Mesendoderm (in vitro differentiated cells): ENCODE measurements around the gene CFAP20DC.

Source experiments
- DNase-seq: peaks from one replicate; pipeline ENCODE4 v3.0.0; 2013
- H2AK5ac ChIP-seq: 2 replicates; pipeline ENCODE4 v1.6.1; 2013; ENCODE audit warnings: low read length, inconsistent platforms
- H2BK120ac ChIP-seq: 2 replicates; pipeline ENCODE4 v1.6.1; 2013; ENCODE audit warnings: low read depth, mild to moderate bottlenecking, low read length, moderate library complexity, mixed read lengths
- H2BK15ac ChIP-seq: replicated peaks from 2 replicates; pipeline ENCODE4 v1.6.1; 2013; ENCODE audit warnings: low read depth, mild to moderate bottlenecking, moderate library complexity
- H2BK5ac ChIP-seq: 2 replicates; pipeline ENCODE4 v1.6.1; 2013; ENCODE audit warnings: low read length, inconsistent platforms
- H3K18ac ChIP-seq: 2 replicates; pipeline ENCODE4 v1.6.1; 2013; ENCODE audit warnings: mild to moderate bottlenecking, low read length, mixed read lengths
- H3K23ac ChIP-seq: one replicate; pipeline ENCODE4 v1.6.1; 2013; ENCODE audit warnings: low read length
- H3K27ac ChIP-seq: 2 replicates; pipeline ENCODE4 v1.5.1; 2013; ENCODE audit warnings: low read depth, mild to moderate bottlenecking, inconsistent platforms, low read length, moderate library complexity
- H3K27me3 ChIP-seq: 2 replicates; pipeline ENCODE4 v1.6.1; 2013; ENCODE audit warnings: low read length, control low read depth, mild to moderate bottlenecking, inconsistent platforms; ENCODE audit not compliant: insufficient read depth, poor library complexity
- H3K36me3 ChIP-seq: 2 replicates; pipeline ENCODE4 v1.6.1; 2013; ENCODE audit warnings: low read length, inconsistent platforms; ENCODE audit not compliant: control insufficient read depth, insufficient read depth
- H3K4ac ChIP-seq: one replicate; pipeline ENCODE4 v1.6.1; 2013; ENCODE audit warnings: low read depth, mild to moderate bottlenecking, low read length, moderate library complexity
- H3K4me1 ChIP-seq: 2 replicates; pipeline ENCODE4 v1.6.1; 2013; ENCODE audit warnings: low read depth, low read length, inconsistent platforms; ENCODE audit not compliant: control insufficient read depth
- H3K4me2 ChIP-seq: 2 replicates; pipeline ENCODE4 v1.6.1; 2013; ENCODE audit warnings: low read length
- H3K4me3 ChIP-seq: 2 replicates; pipeline ENCODE4 v1.5.1; 2013; ENCODE audit warnings: mild to moderate bottlenecking, low read length
- H3K56ac ChIP-seq: one replicate; pipeline ENCODE4 v1.6.1; 2013; ENCODE audit warnings: low read length
- H3K79me1 ChIP-seq: 2 replicates; pipeline ENCODE4 v1.6.1; 2013; ENCODE audit warnings: low read length, inconsistent platforms
- H3K79me2 ChIP-seq: 2 replicates; pipeline ENCODE4 v1.6.1; 2013; ENCODE audit warnings: mild to moderate bottlenecking, low read length; ENCODE audit not compliant: control insufficient read depth, insufficient read depth
- H3K9ac ChIP-seq: 2 replicates; pipeline ENCODE4 v1.6.1; 2013; ENCODE audit warnings: low read length, inconsistent platforms
- H4K5ac ChIP-seq: one replicate; pipeline ENCODE4 v1.6.1; 2013; ENCODE audit warnings: low read length
- H4K8ac ChIP-seq: one replicate; pipeline ENCODE4 v1.6.1; 2013; ENCODE audit warnings: low read depth, mild to moderate bottlenecking, control low read depth, low read length, moderate library complexity
- WGBS: extraction: QIAGEN DNeasy Blood & Tissue Kit; methylation state at CpG from one replicate; pipeline ENCODE4 v1.1.7; 2013; ENCODE audit warnings: low lambda C conversion rate, missing lambda C conversion rate; ENCODE audit not compliant: insufficient coverage; ENCODE audit errors: extremely low coverage; 5-methylcytosine and 5-hydroxymethylcytosine counted together

The CFAP20DC gene

GRCh38 chr3:58751235-58751634 lies 298.6 kb downstream of the CFAP20DC start:
- DNase-seq: peak; percentile 51
- H3K23ac ChIP-seq: no peak overlapping the region
- no peak overlapping the region for H2BK15ac ChIP-seq
- no peak overlapping the region for H4K8ac ChIP-seq
- no peak overlapping the region for H3K4me2 ChIP-seq
- H3K27me3 ChIP-seq: no peaks in the 10 kb centered on the region
- no peak overlapping the region for H3K4me3 ChIP-seq
- H4K5ac ChIP-seq: no peak overlapping the region
- H3K4me1 ChIP-seq: no peaks in the 10 kb centered on the region
- H2AK5ac ChIP-seq: no peak overlapping the region
- no peaks in the 10 kb centered on the region for H3K79me2 ChIP-seq
- H2BK120ac ChIP-seq: no peak overlapping the region
- no peaks in the 10 kb centered on the region for H3K79me1 ChIP-seq
- no CpG with 5 or more reads among the region's 4 CpGs for WGBS
- no peak overlapping the region for H3K9ac ChIP-seq
- H3K56ac ChIP-seq: no peak overlapping the region
- no peak overlapping the region for H3K18ac ChIP-seq
- no peaks in the 10 kb centered on the region for H3K36me3 ChIP-seq
- H3K27ac ChIP-seq: no peak overlapping the region
- no peak overlapping the region for H2BK5ac ChIP-seq
- H3K4ac ChIP-seq: no peak overlapping the region

- Histone ChIP-seq H3K4me2 (no peak overlapping the region), H4K8ac (no peak overlapping the region), H2BK15ac (no peak overlapping the region), H2BK5ac (no peak overlapping the region), H2AK5ac (no peak overlapping the region), H3K4me1 (no peaks in the 10 kb centered on the region), H3K18ac (no peak overlapping the region), H3K79me1 (no peaks in the 10 kb centered on the region), H4K5ac (no peak overlapping the region), H3K23ac (no peak overlapping the region), H3K4ac (no peak overlapping the region), H3K27me3 (no peaks in the 10 kb centered on the region), H2BK120ac (no peak overlapping the region), H3K56ac (no peak overlapping the region), H3K4me3 (no peak overlapping the region), H3K36me3 (no peaks in the 10 kb centered on the region), H3K79me2 (no peaks in the 10 kb centered on the region), H3K9ac (no peak overlapping the region), H3K27ac (no peak overlapping the region)
- DNase-seq: no peak
- whole genome bisulfite sequencing: no CpG with 5 or more reads among the region's 3 CpGs
These were observed 299.9 kb downstream of the CFAP20DC start for GRCh38 chr3:58749948-58750347.

GRCh38 chr3:58748024-58748423 lies 301.8 kb downstream of the CFAP20DC start:
- no CpG with 5 or more reads among the region's 4 CpGs for WGBS
- Histone ChIP-seq H3K36me3 (no peaks in the 10 kb centered on the region), H3K27ac (no peak overlapping the region), H3K56ac (no peak overlapping the region), H3K79me2 (no peaks in the 10 kb centered on the region), H3K27me3 (no peaks in the 10 kb centered on the region), H3K18ac (no peak overlapping the region), H4K8ac (no peak overlapping the region), H3K4me3 (no peak overlapping the region), H3K79me1 (no peaks in the 10 kb centered on the region), H3K9ac (no peak overlapping the region), H3K4me2 (no peak overlapping the region), H4K5ac (no peak overlapping the region), H2AK5ac (no peak overlapping the region), H2BK5ac (no peak overlapping the region), H2BK15ac (no peak overlapping the region), H3K4me1 (no peaks in the 10 kb centered on the region), H3K4ac (no peak overlapping the region), H2BK120ac (no peak overlapping the region), H3K23ac (no peak overlapping the region)
- DNase-seq: no peak

GRCh38 chr3:58746758-58747157 lies 303.1 kb downstream of the CFAP20DC start:
- Histone ChIP-seq H2BK15ac (no peak overlapping the region), H2AK5ac (no peak overlapping the region), H3K36me3 (no peaks in the 10 kb centered on the region), H2BK5ac (no peak overlapping the region), H3K4me1 (no peaks in the 10 kb centered on the region), H3K27ac (no peak overlapping the region), H4K8ac (no peak overlapping the region), H4K5ac (no peak overlapping the region), H3K9ac (no peak overlapping the region), H3K56ac (no peak overlapping the region), H2BK120ac (no peak overlapping the region), H3K4me3 (no peak overlapping the region), H3K4me2 (no peak overlapping the region), H3K23ac (no peak overlapping the region), H3K4ac (no peak overlapping the region), H3K79me2 (no peaks in the 10 kb centered on the region), H3K79me1 (no peaks in the 10 kb centered on the region), H3K18ac (no peak overlapping the region), H3K27me3 (no peaks in the 10 kb centered on the region)
- 100% methylated on average over 2 of the region's 3 CpGs for whole genome bisulfite sequencing
- no peak for DNase-seq

- H2BK15ac ChIP-seq: no peak overlapping the region
- no peak overlapping the region for H3K9ac ChIP-seq
- no peak overlapping the region for H3K4me3 ChIP-seq
- no peaks in the 10 kb centered on the region for H3K36me3 ChIP-seq
- no CpG with 5 or more reads among the region's 1 CpG for WGBS
- H3K4me2 ChIP-seq: no peak overlapping the region
- H3K18ac ChIP-seq: no peak overlapping the region
- no peak overlapping the region for H3K56ac ChIP-seq
- no peak for DNase-seq
- no peaks in the 10 kb centered on the region for H3K79me2 ChIP-seq
- H3K4me1 ChIP-seq: no peaks in the 10 kb centered on the region
- no peak overlapping the region for H2BK5ac ChIP-seq
- H4K8ac ChIP-seq: no peak overlapping the region
- no peak overlapping the region for H2BK120ac ChIP-seq
- H3K27ac ChIP-seq: no peak overlapping the region
- no peak overlapping the region for H3K4ac ChIP-seq
- no peaks in the 10 kb centered on the region for H3K27me3 ChIP-seq
- no peak overlapping the region for H4K5ac ChIP-seq
- H3K79me1 ChIP-seq: no peaks in the 10 kb centered on the region
- H2AK5ac ChIP-seq: no peak overlapping the region
- no peak overlapping the region for H3K23ac ChIP-seq
These were observed 306.5 kb downstream of the CFAP20DC start for GRCh38 chr3:58743296-58743695.

- Histone ChIP-seq H3K4me3 (no peak overlapping the region), H3K36me3 (no peaks in the 10 kb centered on the region), H3K4ac (no peak overlapping the region), H2BK5ac (no peak overlapping the region), H3K27me3 (no peaks in the 10 kb centered on the region), H2BK120ac (no peak overlapping the region), H3K56ac (no peak overlapping the region), H3K23ac (no peak overlapping the region), H3K4me2 (no peak overlapping the region), H3K4me1 (no peaks in the 10 kb centered on the region), H3K9ac (no peak overlapping the region), H4K8ac (no peak overlapping the region), H2AK5ac (no peak overlapping the region), H3K79me2 (no peaks in the 10 kb centered on the region), H3K18ac (no peak overlapping the region), H3K79me1 (no peaks in the 10 kb centered on the region), H3K27ac (no peak overlapping the region), H4K5ac (no peak overlapping the region), H2BK15ac (no peak overlapping the region)
- WGBS: no CpG with 5 or more reads among the region's 6 CpGs
- DNase-seq: no peak
These were observed 307.6 kb downstream of the CFAP20DC start for GRCh38 chr3:58742239-58742638.
